Activated CD8-positive, alpha-beta memory T cell treated with anti-CD3 and anti-CD28 coated beads for 4 hours (primary cell): ENCODE results near the gene TMIGD1.

Experiments used
- DNase-seq, 2 donors: peaks; one replicate each; pipeline ENCODE4 v3.0.0-alpha.2; 2020; ENCODE audit warnings: low read depth in 2 of 2

The TMIGD1 gene

DNA sequence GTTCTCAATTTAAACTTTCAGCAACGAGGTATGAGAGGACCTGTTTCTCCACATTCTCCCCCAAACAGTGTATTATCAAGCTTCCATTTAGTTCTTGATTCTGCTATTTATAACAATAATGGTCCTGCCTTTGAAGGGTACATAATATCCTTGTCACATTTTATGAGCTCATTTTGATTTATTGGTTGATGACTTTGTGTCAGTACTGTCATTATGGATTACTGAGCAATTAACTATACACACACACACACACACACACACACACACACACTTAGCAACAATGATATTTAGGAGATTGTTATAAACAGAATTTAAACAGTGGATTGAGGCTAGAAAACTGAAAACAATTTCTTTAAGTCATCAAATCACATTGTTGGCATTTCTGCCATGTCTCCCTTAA, 7.0 kb downstream of the TMIGD1 start:
- DNase-seq, result no peak

DNA sequence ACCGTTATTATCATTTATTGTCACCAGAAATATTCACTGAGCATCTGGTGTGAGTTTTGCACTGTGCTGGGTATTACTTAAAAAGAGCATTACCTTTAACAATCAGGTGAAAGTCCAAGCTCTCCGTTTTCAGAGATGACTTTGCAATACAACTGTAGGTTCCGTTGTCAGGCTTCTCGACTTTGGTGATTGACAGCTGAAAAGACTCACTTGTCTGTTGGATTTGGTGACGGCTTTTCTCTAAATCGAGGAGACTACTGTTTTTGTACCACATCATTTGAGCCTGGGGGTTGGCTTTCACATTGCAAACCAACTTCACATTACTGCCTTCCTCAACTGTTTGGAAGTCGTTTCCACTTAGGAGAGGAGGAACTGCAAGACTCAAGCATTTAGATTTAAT, 9.1 kb downstream of the TMIGD1 start:
- no peak for DNase-seq

DNA sequence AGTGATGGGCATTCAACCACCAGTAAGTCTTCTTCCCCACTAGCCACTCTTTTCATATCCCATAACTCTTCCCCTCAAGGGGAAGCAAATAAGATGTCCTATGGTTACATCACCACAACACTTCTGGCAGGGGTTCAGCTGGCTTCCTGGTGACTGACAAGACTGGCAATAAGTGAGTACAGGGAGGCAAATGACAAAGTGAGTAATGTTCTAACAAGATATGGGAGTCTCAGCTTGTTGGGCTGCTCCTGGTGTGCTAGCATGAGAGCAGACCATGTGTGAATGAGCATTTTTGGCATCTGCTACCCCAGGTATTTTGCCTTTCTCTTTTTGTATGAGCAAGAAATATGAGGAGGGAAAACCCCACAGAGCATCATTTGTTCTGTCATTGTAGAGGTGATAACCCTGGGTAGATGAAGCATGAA, 9.9 kb downstream of the TMIGD1 start:
- DNase-seq, result no peak

DNA sequence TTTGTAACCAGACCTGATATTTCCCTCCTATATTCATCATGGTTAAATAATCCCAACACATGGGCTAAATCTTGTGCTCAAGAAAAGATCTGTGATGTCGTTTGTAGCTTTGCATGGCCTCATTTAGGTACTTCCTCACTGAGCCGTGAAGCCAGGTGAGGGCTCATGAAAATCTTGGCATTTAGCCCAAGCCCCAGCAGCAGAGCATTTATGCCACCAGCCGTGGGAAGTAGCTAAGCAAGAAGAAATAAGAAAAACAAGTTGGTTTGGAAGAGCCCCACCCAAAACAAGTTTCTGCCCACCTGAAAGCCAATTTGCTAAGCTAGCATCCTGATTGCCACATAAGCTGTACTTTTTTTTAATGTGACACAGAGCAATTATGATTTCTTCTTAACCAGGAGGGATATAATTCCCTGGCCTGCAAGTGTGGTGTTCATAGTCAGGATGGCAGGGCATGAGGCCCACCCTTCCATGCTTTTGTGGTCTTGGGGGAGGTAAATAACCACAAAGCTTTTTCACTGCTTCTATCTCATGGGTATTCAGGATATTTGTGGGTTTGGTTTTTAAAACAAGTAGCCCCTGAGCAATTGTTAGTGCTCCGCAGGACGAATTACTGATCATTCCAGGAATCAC, 10.5 kb downstream of the TMIGD1 start:
- no peak for DNase-seq

DNA sequence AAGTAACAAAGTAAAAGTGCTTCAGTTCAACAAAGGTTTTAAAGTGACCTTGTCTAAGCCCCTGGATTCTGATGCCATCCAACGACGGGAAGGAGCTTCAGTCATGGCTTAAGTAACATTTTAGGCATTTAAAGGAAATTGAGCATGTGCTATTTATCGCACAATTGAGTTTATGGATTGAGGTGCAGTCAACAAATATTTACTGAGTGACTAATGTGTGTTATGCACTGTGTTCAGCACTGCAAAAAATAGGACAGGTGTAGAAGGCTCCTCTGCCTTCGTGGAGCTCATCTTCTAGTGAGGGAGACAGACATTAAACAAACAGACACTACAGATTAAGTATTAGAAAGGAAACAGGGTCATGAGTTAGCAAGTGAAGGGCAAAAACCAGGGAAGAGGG, 12.5 kb downstream of the TMIGD1 start:
- DNase-seq, result no peak

DNA sequence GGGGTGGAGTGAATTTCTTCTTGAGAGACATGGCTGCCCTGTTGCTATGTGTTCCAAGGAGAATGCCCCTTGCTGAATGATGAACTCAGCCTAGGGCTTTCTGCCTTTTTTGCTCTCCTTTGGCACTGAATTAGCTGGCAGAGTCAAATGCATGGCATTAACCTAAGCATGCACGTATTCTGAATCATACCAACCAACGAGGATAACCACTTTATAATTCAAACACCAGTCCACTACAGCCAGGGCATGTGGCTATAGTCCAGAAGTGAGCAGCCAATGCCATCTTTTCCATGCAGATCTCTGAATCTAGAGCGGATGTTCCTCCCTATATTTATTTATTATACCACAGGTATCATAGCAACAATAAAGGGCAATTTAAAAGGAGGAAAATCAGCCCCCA, 15.7 kb downstream of the TMIGD1 start:
- DNase-seq, result no peak

DNA sequence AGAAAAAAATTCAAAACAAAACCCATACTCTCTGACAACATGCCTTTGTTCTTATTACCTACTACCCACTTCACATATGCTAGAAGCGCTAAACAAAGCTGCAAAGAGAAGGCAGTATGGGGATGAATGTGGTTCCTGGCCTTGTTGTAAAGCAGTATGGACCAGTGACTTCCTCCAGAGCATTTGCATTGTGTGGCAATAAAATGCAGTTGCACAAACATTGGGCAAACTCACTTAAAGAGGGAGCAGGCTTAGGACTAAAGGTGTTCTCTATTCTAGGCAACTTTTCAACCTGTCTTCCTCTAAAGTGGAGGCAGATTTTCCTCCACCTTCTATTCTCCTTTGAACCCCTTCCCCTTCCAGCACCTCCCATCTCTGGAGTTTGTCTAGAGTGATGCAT, 17.1 kb downstream of the TMIGD1 start:
- no peak for DNase-seq

DNA sequence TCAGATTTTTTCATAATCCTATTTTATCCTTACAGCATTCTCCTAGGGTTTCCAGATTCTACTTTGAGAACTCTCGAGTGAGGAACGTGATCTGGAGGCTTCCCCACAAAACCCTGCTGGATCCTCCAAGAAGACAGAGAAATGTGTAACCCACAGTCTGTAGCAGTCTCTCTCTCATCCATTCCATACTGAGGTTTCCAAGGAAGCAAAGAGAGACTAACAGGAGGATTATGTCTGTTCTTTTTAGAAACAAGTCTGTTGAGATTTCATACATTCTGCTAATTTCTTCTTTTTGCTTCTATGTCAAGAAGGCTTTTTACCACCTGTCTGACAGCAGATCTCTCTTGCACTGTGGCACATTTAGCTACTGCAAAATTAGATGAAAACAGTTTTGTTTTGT, 18.8 kb downstream of the TMIGD1 start:
- no peak for DNase-seq

DNA sequence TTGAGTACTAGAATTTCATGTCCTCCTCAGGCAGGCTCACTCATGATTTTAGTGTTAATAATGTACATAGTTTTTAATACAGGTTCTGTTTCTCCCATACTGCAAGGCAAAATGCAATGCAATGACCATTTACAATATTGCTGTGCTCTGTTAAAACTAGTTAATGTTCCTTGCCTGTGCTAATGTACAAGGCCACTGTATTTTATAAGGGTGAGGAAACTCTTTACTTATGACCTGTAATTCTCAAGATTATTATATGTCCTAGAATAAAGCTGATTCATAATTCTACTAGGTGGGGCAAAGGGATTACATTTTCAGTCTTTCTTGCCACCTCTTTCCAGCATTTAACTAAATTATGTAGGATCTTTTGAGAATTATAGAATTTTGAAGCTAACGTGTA, 19.4 kb downstream of the TMIGD1 start:
- DNase-seq, result no peak

DNA sequence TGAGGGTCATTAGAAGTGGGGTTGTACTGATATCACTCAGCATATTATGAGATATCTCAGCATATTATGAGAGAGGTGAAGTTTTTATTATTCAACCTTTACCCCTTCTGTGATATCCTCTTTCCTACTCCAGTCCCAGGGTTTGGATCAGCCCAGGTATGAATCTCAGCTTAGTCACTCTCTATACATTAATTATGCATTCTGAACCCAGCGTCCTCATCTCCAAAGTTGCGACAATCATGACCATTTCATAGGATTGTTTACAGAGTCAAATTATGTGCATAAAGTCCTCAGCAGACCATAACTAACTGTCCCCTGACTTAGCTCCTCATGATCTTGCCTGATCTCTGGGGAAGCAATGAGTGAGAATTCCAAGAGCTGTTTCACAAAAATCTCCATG, 21.6 kb downstream of the TMIGD1 start:
- DNase-seq, result no peak

DNA sequence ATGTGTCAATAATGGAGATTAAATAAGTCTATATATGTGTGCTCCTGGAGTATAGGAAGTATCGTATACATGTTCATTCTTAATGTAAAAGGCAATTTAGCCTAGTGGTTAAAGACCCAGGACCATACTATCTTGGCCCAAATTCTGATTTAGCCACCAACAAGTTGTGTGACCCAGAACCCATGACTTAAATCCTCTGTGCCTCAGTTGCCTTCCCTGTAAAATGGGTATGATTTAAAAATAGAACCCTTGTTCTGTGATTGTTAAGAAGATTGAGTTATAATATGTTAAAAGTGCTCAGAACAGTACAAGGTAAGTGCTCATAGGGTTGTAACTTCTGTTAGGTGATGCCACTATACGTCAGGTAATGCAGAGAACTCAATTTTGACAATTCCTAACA, 23.3 kb downstream of the TMIGD1 start:
- DNase-seq, result no peak

DNA sequence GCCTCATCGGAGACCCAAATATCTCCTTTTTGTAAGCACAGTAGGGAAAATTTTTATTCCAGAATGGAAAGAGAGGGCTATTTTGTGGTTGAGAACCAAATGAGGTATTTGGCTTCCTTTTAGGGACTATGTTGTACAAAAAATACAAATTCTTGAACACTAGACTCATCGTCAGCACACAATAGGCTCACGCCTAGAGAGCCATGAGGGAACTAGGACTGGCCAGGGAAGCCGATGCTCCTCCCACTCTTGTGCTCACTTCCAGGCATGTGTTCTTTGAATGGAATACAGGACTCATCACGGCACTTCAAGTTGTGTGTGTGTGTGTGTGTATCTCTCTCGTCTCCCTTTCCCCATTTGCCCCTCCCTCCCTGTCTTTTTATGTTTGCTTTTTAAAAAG, 24.3 kb downstream of the TMIGD1 start:
- no peak for DNase-seq

DNA sequence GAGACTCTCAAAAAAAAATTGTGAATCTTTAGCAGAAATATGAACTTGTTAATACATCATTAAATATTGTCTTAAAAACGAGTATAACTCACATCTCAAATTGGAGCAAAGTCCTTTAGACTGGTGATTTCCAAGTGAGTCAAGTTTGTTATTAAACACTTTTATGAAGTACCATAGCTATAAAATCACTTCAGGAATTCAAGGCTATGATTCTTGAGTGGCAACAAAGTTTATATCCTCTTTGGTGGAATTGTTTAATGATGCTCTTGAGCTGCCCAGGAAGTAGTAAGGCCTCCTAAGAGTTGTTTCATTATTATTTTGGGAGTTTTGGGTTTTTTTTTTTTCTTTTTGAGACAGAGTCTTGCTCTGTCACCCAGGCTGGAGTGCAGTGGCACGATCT, 25.5 kb downstream of the TMIGD1 start:
- DNase-seq, result no peak

DNA sequence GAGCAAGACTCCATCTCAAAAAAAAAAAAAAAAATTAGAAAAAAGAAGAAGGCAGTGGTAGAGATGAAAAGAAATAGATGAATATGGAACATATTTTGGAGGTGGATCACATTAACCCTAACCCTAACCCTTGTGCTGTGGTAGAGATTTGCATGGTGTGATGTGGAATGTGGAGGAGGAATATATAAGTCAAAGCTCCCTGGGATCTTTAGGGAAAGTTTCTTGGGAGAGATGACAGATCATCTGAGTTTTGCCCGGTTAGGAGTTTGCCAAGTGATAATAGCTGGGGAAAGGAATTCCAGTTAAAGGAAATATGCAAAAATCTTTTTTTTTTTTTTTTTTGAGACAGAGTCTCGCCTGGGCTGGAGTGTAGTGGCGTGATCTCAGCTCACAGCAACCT, 29.1 kb downstream of the TMIGD1 start:
- no peak for DNase-seq

DNA sequence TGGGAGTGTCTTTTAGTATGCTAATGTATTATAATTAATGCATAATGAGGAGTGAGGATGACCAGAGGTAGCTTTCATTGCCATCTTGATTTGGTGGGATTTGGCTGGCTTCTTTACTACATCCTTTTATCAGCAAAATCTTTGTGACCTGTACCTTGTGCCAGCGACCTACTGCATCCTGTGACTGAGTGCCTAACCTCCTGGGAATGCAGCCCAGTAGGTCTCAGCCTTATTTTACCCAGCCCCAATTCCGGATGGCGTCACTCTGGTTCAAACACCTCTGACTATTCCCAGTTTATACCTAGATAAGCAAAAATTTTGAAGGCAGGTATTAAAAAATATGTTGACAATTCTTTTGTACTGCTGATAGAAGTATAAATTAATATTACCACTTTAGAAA, 31.6 kb downstream of the TMIGD1 start:
- no peak for DNase-seq

DNA sequence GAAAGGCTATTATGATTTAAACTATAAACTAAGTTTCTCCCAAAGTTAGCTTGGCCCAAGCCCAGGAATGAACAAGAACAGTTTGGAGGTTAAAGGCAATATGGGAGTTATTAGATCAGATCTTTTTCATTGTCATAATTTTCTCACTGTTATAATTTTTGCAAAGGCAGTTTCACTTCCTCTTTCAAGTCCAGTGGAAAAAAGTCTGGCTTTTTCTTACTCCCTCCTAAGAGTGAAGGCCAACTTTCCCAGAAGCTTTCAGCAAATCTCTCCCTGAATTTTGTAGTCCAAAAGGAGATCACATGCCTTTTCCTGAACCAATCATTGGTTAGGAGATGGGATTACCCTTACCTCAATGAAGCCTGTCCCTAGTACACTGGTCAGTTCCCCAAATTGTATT, 33.0 kb downstream of the TMIGD1 start:
- DNase-seq, result no peak

DNA sequence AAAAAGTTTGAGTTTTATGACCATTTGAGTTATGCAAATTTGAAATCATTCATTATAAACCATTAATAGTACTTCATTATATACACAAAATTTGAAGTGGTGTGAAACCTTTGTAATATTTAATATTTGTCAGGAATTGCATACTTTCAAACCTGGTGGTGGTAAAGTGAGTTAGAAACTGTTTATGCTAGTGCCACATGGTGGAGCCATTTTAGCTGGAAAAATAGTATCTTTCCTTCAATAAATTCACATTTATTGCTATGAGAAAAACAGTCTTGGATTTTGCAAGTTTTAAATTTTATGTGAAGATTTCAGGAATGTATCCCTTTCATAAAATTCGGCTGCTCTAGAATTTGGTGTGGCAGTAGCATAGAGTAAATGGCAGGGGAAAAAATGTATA, 34.9 kb downstream of the TMIGD1 start:
- DNase-seq, result no peak

DNA sequence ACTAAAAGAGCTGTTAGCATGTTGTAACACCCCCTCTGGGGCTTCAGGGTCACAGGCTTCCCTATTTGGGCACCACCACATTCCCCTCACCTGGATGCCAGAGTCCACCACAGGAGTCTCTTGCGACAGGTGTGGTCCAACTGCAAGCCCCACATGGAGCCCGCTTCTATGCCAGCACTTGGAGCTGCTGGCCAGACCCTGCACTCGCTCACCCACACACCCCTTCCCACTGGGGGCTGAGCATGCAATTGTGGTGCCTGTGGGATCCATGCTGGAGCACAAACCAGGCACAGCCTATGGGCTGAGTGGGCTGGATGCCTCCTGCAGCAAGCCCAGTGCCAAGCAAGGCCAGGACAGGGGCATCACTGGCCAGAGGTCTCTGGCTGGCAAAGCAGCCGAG, 36.1 kb downstream of the TMIGD1 start:
- DNase-seq, result no peak

DNA sequence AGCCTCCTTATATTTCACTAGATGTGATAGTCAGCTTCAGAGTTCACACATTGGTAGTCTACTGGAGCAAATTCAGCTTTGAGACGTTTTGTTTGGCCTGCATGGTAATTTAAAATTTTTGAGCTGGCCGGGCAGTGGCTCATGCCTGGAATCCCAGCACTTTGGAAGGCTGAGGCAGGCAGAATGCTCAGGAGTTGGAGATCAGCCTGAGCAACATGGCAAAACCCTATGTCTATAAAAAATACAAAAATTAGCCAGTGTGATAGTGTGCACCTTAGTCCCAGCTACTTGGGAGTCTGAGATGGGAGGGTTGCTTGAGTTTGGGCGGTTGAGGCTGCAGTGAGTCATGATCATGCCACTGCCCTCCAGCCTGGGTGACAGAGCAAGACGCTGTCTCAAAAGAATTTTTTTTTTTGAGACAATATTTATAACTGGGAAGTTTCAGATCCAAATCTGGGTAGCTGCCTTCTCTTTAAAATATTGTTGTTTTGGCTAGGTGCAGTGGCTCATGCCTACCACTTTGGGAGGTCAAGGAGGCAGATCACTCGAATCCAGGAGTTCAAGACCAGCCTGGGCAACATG, 37.3 kb downstream of the TMIGD1 start:
- no peak for DNase-seq

DNA sequence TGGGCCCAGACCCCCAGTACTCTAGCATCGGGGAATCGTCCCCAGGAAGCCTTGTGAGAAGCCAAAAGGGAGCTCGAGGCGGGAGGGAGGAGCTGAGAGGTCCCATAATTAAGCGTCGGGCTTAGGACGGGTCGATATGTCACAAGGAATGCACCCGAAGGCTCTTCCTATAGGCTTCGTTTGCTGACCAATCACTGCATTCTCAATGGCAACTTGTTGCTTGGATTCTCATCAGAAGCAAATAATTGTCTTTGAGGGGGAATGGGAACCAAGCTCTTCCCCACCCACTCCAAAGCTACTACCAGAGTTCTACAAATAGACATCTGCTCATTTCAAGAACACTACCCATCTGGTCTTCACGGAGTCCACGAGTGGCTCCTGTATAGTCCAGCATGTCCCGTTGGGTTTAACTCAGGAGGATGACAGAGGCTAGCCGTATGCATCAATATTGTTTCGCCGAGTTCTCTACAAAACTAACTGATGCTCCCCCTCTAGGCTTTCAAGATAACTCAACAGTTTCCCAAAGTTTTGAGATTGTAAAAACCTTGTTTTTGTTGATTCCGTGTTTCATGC, 41.5 kb downstream of the TMIGD1 start:
- DNase-seq, result no peak

DNA sequence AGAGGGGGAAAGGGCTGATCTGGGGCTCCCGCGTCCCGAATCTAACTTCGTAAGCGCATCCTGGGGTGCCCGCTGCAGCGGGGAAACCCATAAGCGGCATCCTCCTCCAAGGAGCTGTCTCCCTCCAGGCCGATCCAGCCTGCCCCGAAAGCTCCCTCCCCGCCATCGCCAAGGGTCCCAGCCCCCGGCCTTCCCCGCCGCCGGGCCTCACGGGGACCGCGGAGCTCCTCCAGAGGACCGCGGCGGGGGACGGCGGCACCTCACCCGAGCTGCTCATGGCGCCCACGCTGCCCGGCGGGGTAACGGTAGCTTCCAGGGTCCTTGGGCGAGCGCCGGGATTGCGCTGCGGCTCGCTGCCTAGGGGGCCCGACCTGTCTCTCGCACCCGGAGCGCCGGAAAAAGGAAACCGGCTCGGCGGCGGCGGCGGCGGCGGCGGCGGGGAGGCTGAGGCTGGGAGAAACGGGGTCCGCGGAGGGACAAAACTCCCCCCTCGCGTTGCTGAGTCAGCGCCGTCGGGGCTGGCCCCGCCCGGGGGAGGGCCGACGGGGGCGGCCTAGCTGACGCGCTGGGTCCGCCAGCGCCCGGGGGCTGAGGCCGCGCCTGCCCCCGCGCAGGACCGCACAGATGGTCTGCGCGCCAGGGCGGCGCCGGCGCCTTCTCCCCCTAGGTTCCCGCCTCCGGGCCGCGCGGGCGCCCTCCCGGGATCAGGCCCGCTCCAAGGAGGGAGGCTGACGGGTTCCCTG, 42.1 kb downstream of the TMIGD1 start, which contains the start of gene BLMH:
Gene BLMH, minus strand, starts transcription at position 402 of the 743 bp plus-strand sequence. Its CDS starts 125 bp downstream, at position 277.
- DNase-seq, result peak; percentile 72 to 76

DNA sequence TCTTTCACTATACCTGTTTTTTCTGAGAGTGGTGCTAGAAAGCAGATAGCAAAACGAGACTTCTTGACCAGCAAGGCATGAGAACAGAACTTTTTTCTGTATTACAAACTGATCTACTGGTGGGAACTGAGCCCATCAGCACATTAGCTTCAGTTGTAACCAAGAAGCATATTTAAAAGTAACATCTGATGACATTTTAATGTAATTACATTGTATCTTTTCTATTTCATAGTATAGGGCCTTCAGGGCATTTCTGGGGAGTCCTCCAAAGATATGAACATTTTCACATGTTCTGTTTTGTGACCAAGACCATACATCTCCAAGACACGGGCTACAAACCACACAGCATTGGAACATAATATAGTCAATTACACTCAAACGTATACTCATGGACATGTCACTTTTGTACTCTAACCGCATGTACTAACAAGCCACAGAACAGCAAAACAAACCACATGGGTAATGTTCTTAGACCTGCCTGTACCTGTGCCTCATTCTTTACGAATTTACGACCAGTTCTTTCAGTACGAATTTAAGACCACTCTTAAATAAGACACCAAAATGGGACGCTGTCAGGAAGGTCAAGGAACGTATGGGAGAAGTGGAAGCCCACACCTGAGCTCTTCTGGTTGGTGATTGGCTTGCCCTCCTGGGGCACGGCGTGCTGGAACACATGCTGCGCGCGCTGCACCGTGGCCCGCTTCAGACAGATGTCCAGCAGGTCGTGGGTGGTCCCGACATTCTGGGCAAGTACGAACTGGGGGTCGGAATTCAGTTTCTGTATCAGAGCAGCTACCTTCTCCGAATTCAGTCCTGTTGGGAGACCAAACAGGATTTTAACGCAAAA, 42.9 kb downstream of the TMIGD1 start:
- DNase-seq, result peak in 1 of 2 donors; percentile 6
